T follicular helper cell (primary cell): Measurements from ENCODE around the gene HSPA1L.
A peak's percentile ranks its signal among the peaks of the same experiment; 100 is the strongest.
"Not testable (repeated sequence)": the region's sequence is repeated elsewhere in the genome, so short reads cannot be mapped to it uniquely, and the experiment has no call there.

ENCODE experiments used
- DNase-seq: peaks from one replicate; pipeline ENCODE4 v3.0.0-alpha.2; 2020; ENCODE audit warnings: low read depth

The HSPA1L gene

DNA sequence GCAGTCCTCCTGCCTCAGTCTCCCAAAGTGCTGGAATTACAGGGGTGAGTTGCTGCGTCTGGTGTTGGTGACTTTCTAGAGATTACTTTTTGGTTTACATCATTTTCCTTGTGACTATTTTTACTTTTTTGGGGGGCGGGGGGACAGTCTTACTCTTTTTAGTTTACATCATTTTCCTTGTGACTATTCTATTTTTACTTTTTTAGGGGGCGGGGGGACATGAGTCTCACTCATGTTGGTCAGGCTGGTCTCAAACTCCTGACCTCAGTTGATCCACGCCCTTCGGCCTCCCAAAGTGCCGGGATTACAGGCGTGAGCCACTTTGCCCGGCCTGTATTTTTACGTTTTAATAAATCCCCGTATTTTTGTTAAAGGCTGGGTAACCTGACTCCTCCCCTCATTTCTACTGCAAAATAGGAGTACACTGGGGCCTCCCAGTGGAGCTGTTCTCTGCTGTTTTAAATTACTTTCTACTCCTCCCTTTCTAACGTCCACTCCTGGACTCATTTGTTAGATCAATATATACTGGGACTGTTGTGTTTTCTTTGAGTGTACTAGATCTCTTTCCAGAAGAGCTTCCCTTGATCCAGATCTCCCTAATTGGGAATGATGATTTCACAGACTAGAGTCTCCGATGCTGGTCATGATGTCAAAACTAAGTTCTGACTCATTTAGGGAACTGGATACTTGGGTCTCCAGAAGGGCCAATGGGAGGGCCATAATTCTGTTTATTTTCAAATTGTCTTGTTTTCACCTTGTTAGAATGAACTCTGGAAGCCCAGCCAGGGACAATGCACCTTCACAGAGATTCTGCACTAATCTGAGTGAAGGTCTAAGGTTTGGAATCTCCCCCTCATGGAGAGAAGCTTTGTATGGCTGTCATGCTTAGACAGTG lies 21.6 kb upstream of the HSPA1L start:
- DNase-seq, result no peak

DNA sequence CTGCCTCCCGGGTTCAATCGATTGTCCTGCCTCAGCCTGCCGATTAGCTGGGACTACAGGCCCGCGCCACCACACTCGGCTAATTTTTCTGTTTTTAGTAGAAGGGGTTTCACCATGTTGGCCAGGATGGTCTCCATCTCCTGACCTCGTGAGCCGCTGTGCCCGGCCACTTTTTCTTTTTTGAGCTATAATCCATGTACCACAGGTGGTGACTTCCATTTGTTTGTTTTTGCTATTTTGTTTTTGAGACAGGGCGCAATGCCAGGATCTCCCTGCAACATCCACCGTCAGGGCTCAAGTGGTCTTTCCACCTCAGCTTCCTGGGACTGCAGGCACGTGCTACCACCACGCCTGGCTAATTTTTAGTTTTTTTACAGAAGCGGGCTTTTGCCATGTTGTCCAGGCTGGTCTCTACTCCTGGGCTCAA lies 21.0 kb upstream of the HSPA1L start:
- no peak for DNase-seq

DNA sequence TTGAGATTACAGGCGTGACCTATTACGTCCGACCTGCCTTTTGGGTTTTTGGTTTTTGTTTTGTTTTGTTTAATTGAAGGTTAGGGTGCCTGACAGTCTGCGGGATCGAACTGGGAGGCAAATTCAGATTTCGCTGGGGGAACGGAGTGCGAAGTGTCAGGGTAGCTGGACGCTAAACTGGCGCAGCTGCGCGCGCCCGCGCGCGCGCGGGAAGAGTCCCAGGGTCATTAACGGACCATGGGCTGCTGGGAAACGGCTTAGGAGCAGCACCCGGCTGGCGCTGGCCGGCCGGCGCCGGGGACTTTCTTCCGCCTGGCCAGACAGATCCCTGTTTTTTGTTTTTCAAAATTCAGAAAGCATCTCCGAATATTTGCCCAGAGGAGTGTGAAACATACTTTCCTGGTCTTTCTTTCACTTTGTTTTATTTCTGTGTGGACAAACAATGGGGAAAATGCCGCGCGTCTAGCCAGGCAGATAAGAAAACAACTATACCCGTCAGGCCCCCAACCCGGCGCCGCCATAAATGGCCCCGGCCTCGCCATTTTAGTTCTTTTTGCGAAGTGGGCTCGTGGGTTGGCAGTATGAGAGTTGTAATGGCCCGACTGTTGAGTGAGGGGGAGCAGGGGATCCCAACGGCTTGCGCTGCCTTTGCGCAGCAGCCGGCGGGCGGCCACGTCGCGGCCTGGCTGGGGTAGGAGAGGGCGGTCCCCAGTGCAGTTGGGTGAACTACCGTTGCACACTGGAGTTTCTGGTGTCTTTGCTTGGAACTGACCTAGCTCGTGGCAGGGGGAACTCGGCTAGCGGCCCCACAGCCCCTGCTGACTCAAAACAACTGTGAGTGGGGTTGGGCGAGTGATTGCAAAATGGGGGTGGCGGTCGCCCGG lies 19.5 kb upstream of the HSPA1L start:
- DNase-seq, result peak; percentile 70

- DNase-seq, result no peak
Measured at GRCh38 chr6:31831350-31832215, 16.5 kb upstream of the HSPA1L start.

DNA sequence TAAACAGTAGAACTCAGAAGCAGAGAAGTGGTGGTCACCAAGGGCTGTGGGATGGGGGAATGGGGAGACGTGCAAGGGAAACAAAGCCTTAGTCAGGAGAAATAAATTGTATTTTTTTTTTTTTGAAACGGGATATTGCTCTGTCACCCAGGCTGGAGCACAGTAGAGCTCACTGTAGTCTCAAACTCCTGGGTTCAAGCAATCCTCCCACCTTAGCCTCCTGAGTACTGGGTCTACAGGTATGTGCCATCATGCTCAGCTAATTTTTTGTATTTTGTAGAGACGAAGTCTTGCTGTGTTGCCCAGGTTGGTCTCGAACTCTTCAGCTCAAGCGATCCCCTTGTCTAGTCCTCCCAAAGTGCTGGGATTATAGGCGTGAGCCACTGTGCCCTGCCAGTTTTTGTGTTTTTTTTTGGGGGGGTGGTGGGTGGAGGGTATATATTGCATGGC lies 15.8 kb upstream of the HSPA1L start:
- no peak for DNase-seq

GRCh38 chr6:31829633-31830283 lies 14.7 kb upstream of the HSPA1L start:
- no peak for DNase-seq

DNA sequence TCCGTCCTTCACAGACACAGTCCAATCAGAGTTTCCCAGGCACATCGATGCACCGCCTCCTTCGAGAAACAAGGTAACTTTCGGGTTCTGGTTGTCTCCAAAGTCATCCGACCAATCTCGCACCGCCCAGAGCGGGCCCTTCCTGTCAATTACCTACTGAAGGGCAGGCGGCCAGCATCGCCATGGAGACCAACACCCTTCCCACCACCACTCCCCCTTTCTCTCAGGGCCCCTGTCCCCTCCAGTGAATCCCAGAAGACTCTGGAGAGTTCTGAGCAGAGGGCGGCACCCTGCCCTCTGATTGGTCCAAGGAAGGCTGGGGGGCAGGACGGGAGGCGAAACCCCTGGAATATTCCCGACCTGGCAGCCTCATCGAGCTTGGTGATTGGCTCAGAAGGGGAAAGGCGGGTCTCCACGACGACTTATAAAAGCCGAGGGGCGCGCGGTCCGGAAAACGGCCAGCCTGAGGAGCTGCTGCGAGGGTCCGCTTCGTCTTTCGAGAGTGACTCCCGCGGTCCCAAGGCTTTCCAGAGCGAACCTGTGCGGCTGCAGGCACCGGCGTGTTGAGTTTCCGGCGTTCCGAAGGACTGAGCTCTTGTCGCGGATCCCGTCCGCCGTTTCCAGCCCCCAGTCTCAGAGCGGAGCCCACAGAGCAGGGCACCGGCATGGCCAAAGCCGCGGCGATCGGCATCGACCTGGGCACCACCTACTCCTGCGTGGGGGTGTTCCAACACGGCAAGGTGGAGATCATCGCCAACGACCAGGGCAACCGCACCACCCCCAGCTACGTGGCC lies 12.4 kb upstream of the HSPA1L start, which contains the start of gene HSPA1B:
Gene HSPA1B, plus strand, starts transcription at position 453 of the 794 bp plus-strand sequence. Its CDS starts 213 bp downstream, at position 666.
- DNase-seq, result peak; percentile 74

DNA sequence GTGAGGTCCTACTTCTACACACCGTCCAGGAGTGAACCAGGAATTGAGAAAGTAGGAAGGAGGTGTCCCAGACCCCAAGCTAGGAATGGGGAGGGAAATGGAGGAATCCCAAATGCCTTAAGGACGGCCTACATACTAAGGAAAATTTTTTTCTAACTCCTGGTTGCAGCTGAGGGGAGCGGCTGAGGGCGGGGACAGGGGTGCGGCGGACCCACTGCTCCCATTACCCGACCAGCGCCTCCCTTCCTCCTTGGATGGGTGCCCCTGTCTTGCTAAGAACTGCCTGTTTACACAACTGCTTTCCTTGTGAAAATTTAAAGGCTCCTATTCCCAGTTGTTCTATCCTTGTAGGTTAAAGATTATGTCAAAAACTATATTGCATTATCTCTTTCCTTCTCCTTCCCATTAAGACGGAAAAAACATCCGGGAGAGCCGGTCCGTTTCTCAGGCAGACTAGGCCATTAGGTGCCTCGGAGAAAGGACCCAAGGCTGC lies 11.8 kb upstream of the HSPA1L start:
- DNase-seq, result no peak

- DNase-seq, result no peak
Measured at GRCh38 chr6:31825553-31825952, 10.5 kb upstream of the HSPA1L start.

DNA sequence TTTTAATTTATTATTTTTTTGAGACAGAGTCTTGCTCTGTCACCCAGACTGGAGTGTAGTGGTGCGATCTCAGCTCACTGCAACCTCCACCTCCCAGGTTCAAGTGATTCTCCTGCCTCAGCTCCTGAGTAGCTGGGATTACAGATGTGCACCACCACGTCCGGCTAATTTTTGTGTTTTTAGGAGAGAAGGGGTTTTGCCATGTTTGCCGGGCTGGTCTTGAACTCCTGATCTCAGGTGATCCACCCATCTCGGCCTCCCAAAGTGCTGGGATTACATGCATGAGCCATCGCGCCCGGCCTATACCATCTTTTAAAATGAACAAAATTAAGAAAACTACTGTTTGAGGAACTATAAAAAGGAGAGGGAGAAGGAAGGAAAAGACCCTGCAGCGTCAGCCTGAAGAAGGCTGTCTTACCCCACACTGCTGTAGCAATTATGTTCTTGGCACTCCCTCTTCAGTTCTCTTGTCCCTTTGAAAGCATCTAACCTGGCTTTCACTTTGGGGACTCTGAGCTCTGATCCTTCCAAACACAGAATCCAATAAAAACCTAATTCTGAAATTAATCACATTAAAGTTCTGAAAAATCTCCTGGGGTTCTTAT lies 8.6 kb upstream of the HSPA1L start:
- DNase-seq, result not testable (repeated sequence)

DNA sequence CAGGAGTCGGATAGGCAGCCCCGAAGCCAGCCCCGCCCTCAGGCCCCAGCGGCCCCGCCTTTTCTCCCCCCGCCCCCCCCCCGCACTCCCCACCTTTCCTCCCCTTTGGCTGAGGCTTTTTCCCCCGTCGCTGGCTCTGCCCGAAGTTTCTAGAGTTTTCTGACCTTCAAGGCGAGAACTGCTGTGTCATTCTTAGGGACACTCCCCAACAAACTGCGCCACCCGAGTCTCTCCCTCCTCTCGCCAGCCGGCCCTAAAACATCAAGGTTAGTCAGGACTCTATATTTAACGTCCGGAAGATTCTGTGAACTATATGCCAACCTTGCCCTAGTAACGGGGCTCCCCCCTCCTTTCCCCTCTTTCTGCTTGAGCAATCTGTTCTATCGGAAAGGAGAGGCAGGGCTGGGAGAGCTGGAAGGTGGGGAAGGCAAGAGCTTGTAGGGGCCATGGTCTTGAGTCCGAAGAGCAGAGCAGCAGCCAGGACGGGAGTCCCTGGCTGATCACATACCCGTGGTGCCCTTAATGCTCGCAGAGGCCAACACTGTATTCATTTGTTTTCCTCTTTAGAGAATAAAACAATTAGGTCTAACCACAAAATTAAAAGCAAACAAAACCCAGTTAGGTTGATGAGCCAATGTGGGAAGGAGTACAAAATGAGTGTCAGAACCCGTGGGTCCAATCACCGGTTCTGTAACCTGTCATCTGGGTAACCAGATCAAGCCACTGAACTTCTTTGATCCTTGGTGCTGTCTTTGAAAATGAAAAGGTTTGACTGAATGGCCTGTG lies 7.1 kb upstream of the HSPA1L start:
- peak; percentile 56 for DNase-seq

- no peak for DNase-seq
Measured at GRCh38 chr6:31821301-31822035, 6.4 kb upstream of the HSPA1L start.

- not testable (repeated sequence) for DNase-seq
Measured at GRCh38 chr6:31820399-31820798, 5.3 kb upstream of the HSPA1L start.

- DNase-seq, result no peak
Measured at GRCh38 chr6:31819871-31820299, 4.8 kb upstream of the HSPA1L start.

DNA sequence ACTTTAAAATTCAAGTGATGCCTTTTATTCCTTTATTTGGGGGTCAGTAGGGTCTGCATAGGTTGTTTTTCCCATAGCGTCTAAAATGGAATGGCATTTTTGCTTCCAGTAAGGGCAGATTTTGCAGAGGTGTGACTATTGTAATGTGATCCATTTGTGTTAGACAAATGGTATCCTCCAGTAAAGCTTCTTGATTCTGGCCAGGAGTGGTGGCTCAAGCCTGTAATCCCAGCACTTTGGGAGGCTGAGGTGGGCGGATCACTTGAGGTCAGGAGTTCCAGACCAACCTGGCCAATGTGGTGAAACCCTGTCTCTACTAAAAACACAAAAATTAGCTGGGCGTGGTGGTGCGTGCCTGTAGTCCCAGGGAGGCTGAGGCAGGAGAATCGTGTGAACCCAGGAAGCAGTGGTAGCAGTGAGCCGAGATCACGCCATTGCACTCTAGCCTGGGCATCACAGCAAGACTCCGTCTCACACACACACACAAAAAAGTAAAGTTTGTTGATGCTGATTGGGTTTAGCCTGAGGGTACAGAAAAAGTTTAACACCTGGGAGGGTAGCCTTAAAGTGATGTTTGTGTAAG lies 2.9 kb upstream of the HSPA1L start:
- DNase-seq, result not testable (repeated sequence)

- not testable (repeated sequence) for DNase-seq
Measured at GRCh38 chr6:31817133-31817928, 2.2 kb upstream of the HSPA1L start.

- DNase-seq, result peak; percentile 66
Measured at GRCh38 chr6:31814677-31815024, 432 bp downstream of the HSPA1L start.
